ENCODE results near the gene HAL.
A peak's percentile ranks its signal among the peaks of the same experiment; 100 is the strongest.

Gene HAL, protein sequence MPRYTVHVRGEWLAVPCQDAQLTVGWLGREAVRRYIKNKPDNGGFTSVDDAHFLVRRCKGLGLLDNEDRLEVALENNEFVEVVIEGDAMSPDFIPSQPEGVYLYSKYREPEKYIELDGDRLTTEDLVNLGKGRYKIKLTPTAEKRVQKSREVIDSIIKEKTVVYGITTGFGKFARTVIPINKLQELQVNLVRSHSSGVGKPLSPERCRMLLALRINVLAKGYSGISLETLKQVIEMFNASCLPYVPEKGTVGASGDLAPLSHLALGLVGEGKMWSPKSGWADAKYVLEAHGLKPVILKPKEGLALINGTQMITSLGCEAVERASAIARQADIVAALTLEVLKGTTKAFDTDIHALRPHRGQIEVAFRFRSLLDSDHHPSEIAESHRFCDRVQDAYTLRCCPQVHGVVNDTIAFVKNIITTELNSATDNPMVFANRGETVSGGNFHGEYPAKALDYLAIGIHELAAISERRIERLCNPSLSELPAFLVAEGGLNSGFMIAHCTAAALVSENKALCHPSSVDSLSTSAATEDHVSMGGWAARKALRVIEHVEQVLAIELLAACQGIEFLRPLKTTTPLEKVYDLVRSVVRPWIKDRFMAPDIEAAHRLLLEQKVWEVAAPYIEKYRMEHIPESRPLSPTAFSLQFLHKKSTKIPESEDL

DNA sequence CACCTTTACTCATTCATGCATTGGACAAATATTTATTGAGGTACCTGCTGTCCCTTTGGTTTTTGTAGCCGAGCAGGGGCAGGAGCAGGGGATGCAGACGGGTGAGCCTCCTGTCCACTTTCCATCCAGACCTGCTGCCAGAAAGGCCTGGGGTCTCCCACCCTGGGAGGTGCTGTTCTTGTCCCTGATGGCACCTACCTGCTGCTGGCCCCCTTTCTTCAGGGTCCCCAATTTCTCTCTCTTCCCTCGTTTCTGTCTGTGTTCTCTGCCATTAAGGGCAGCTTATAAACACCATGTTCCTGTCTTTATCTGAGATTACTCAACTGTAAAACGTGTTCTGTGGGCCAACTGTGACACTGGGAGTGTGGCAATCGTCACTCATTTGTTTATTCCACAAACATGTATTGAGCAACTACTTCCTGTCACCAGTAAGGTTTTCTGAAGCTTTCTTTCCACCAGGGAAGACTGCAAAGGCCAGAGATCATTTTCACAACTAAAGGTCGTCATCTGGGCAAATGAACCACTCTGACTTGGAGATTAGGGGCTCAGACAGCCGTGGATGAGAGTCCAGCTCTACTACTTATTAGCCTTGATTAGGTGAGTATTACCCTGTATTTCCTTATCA lies at the start of gene HAL:
TSS of gene HAL (minus strand) at position 311 of the 625 bp plus-strand sequence. CDS start 434 bp downstream, outside the sequence.
- DNase-seq (ENCODE audit: low spot score), result no peak

DNA sequence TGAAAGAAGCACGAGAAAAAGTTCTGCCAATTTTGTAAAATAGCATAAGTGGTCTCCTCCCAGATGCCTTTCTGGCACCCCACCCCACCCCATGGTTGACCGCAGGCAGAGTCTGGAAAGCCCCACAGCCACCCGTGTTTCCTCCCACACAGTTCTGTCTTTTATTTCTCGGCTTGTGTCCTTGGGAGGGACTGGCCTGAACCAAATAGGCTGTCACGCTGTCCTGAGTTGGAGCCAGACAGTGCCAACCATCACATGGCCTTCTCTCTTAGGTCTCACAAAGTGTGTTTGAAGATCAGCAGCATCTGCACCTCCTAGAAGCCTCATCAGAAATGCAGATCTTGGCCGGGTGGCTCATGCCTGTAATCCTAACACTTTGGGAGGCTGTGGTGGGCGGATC lies 49.4 kb upstream of the HAL start:
- DNase-seq (ENCODE audit: low spot score), result no peak

DNA sequence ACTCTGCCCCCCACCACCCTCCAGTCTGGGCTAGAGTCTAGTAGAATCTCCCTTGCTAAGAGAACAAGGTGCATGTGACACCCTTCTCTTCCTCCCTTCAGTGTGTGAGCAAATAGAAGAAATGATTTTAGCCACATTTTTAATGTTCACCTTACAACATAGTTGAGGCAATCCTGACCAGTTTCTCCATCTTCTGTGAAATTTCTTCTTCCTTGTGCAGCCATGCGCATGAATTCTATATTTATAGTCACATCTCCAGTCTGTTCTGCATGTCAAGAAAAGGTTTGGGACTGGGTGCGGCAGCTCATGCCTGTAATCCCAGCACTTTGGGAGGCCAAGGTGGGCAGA lies 48.8 kb upstream of the HAL start:
- DNase-seq (ENCODE audit: low spot score), result no peak

DNA sequence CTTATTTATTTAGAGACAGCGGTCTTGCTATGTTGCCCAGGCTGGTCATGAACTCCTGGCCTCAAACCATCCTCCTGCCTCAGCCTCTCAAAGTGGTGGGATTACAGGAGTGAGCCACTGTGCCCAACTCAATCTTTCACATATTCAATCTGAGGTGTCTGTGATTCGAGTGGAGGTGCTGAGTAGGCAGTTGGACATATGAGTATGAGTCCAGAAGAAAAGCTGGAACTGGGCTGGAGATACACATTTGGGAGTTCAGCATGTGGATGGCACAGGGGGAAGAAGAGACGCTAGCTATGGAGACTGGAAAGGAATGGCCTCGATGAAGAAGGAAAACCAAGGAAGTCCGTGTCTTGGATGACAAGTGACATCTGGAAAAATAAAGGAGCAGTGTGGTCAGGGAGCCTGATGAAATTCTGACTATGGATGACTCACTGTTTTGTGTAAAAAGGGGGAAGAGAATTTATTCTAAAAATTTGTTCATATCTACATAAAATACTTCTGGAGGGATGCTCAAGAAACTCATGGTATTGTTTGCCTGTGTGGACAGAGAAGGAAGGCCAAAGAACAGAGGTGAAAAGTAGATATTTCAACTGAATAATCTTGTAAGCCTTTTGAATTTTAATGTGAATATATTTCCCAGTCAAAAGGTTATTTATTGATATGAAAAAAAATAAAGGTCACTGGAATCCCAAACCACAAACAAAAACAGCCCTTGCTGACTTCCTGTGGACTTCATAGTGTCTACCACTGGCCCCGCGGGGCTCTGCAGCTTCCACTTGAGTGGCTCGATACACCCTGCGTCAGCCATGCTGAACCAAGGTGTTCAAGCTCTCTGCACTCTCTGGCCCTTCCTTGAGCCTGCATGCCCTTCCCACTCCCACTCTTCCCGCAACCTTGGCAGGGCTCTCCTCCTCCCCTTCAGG lies 48.1 kb upstream of the HAL start:
- DNase-seq (ENCODE audit: low spot score), result peak; percentile 22

DNA sequence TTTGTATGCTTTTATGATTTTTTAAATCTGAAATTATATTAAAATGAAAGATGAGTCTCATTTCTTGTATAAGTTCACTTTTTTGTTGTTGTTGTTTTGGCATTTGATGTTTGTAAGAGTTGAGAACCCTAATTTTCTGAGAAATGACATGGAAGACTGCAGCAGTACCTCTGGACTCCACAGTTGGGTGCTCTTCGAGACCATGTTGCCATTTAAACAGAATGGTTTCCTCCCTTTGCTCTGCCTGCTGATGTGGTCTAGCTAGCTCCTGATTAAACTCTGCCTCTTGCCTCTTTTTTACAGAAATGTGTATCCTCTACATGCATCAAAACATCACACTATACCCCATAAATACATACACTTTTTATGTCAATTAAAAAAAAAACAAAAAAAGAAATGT lies 45.0 kb upstream of the HAL start:
- DNase-seq (ENCODE audit: low spot score), result no peak

DNA sequence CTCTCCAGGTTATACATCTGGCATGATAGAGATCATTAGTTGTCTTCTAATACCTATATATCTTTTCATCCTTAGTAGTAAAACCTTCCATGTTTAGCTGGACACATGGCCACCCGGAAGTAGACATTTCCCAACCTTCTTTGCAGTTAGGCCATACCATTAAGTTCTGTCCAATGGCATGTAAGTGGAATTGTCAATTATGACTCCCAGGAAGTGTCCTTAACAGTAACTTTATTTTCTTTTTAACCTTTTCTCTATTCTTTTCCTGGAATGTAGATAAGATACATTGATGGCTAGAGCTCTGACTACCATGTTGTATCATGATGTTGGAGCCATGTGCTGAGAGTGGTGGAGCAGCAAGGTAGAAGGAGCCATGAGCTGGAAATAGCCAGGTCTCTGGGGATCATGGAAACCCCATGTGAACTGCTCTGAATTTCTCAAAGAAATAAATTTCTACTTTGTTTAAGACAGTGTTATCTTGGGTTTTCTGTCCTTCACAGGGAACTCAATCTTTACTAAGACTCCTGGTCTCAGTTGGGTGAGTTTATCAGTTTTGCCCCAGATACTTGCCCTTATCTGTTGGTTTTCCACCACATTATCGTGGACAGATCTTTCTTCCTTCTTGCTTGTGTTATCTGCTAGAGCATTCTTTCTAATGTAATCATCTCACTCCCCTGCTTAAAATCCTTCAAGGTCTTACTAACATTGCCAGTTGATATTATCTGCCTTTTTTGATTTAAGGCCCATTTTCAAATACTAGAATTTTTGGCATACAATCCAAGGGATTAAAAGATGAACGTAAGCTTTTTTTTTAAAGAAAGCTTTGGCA lies 44.4 kb upstream of the HAL start:
- DNase-seq (ENCODE audit: low spot score), result no peak

DNA sequence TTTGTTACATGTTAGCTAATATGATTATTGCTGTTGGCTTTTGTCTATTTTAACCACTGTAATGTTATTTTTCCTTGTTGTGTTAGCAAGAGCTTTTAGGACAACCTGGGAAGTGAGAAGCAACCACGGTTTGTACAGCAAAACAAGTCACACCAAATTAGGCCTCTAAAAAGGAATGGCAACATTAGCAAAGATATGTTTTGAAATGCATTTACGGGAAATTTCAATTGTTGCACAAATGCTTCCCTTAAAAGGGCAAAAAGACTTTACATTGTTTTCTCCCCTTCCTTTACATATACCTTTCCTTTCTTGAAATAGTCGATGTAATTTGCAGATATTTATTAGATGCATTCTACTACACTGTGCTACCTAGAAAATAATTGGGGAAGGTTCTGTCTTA lies 43.4 kb upstream of the HAL start:
- DNase-seq (ENCODE audit: low spot score), result no peak

DNA sequence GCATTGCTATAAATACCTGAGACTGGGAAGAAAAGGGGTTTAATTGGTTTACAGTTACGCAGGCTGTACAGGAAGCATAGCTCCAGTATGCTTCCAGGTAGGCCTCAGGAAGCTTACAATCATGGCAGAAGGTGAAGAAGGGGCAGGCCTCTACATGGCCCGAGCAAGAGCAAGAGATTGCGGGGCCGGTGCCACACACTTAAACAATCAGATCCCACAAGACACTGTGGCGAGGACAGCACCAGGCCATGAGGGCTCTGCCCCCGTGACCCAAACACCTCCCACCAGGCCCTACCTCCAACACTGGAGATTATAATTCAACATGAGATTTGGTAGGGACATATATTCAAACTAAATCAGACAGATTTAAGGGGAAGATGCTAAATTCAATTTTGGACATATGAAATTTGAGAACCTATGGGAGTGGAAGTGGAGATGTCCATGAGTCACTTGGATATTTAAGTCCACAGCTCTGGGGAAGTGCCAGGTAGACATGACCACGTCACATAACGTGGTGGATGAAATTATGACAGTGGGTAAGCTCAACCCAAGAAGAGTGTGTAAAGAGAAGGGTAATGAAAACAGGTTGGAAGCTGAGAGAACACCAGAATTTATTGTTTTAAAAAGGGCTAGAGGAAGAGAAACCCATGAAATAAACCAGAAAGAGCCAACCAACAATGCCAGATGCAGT lies 40.8 kb upstream of the HAL start:
- DNase-seq (ENCODE audit: low spot score), result no peak

DNA sequence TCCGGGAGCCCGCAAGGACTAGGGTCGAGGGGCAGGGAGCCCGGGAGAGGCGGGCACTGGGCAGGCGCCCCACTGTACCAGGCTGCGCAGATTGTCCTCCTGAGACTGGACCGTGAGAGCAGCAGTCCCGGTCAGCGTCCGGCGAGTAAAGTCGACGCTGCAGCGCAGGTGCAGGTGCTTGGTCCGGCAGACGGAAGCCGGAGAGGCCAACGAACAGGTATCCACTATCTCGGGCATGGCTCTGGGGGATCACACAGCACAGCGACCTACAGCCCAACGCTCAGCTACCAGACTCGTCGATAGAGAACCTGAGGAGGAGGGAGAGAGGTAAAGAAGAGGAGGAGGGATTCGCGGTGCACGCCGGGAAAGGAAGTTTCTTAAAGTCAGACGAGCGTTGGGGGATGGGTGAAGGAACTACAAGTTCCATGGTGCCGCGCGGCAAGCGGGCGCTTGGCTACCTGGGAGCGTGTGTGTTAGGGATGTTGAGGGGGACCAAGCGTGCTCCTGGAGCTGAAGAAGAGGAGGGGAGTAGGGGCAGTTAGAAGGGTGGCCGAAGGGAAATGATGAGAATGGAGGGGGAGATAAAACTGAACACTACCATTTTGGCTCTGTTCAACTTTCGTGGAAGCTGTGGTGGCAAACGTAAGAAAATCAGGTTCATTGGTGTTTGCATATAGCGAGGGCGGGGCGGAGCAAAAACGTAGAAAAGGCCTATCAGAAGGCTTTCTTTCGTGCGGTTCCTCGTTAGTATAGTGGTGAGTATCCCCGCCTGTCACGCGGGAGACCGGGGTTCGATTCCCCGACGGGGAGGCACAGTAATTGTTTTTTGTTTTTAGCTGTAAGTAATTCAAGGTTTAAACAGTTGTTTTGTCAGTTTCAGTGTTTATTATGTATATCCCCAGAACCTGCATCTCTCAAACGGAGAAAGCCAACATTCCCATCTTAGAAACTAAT lies 39.4 kb upstream of the HAL start, which contains the start of gene LTA4H:
TSS of gene LTA4H (minus strand) at position 305 of the 954 bp plus-strand sequence. CDS start at position 237, 68 bp downstream.
- DNase-seq (ENCODE audit: low spot score), result peak; percentile 99

DNA sequence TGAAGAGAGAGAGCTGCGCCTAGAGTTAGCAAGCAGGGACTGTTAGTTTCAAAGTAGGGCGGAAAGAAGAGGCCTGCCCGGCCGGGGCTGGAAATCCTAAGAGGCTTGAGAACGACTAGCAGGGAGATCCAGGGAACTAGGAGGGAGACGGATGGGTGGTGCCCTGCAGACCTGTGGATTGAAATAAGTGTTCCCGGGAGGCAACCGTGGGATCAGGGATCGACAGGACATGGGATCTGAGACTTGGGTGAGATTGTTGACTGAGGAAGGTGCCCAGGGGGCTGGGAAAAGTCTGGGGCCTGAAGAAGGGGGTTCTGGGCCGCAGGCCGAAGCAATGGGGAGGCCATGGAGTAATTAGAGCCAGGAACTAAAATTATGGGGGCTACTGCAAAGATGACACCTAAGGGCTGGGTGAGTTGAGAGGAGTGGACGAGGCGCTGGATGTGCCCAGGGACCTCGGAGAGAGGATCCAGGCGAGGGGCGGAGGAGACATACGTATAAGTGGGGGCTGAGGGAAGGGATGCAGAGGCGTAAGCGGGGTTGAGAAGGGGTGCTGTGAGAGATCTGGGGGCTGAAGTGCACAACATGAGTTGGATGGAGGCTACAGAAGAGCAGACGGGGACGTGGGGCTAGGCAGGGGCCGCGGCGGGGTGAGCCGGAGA lies 38.6 kb upstream of the HAL start:
- no peak for DNase-seq (ENCODE audit: low spot score)

DNA sequence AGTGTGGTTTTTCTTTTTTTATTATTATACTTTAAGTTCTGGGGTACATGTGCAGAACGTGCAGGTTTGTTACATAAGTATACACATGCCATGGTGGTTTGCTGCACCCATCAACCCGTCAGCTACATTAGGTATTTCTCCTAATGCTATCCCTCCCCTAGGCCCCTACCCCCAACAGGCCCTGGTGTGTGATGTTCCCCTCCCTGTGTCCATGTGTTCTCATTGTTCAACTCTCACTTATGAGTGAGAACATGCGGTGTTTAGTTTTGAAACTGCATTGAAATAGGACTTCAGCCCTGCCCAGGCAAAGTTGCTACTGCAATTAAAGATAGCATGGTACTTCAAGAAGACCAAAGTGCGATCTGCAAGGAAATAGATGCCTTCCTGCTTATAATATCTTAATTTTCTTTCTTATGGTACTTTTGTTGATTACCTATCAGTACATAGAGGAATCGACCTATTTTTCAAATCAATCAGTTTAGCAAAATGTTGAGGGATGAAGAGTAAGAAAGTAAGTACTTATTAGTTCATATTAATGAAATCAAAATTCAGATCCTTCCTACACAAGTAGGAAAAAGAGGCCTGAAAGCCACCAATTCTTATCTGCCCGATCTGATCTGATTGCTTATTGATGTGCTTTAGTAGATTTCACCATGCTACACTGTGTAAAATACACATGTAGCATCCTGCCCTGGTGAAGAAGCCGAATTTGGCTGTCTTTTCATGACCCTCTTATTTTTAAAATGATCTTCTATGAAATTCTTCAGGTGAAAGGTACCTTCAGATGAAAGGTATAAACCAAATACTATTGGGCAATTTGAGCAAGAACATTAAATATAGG lies 37.6 kb upstream of the HAL start:
- DNase-seq (ENCODE audit: low spot score), result no peak

DNA sequence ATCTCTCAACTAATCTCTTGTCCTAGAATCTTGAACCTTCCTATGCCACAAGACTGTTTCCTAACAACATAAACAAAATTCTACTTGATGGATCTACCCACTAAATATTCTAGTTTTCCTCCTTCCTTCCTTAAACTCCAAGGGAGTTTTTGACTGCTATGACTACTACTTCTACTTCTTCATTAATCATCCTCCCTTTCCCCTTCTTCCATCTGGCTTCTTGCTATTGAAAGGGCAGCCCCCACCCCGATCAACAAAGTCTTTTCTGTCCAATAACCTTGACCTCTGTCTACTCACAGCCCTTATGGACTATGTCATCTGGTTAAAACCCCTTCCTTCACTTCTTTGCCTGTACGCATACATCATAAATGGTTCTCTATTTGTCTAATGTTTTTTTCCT lies 33.7 kb upstream of the HAL start:
- no peak for DNase-seq (ENCODE audit: low spot score)

DNA sequence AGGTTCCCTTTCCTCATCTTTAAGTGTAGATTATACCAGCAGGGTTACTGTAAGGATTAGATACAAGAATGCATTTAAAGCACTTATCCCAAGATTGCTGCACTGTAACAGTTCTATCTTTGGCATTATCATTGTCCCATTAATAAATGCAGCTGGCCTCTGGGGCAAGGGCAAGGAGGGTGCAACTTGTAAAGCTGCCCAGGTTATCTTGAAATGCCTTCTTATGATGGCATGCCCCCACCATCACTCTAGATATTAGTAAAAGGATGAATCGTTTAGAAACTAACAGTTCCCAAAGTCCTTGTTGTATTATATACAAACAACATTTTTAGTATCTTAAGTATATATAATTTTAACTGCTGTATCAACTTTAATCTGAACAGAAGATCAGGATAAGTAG lies 32.4 kb upstream of the HAL start:
- DNase-seq (ENCODE audit: low spot score), result no peak

DNA sequence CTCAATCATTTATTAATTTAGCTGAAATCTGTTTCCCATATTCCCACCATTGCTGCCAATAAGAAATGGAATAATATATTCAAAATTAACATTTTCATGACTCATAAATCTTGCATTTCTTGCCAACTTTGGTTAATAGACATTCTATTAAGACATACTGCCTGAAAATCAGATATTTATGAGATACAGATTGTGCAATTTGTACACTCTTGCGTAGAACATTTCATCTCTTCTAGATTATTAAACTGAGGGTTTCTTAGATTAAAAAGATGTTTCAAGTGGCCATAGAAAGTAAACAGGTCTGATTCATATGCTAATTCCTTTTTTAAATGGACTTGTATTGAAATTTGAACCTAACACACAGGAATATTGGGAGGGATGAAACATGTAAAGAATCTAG lies 30.2 kb upstream of the HAL start:
- DNase-seq (ENCODE audit: low spot score), result no peak

DNA sequence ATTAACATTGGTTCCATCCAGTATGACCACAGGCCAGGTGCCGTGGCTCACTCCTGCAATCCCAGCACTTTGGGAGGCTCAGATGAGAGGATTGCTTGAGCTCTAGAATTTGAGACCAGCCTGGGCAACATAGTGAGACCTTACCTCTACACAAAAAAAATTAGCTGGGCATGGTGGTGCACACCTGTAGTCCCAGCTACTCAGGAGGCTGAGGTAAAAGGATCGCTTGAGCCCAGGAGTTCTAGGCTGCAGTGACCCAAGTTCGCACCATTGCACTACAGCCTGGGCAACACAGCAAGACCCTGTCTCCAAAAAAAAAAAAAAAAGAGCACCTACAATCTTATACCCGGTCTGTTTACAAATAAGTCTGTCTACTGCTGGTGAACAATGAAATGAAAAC lies 29.4 kb upstream of the HAL start:
- DNase-seq (ENCODE audit: low spot score), result no peak

DNA sequence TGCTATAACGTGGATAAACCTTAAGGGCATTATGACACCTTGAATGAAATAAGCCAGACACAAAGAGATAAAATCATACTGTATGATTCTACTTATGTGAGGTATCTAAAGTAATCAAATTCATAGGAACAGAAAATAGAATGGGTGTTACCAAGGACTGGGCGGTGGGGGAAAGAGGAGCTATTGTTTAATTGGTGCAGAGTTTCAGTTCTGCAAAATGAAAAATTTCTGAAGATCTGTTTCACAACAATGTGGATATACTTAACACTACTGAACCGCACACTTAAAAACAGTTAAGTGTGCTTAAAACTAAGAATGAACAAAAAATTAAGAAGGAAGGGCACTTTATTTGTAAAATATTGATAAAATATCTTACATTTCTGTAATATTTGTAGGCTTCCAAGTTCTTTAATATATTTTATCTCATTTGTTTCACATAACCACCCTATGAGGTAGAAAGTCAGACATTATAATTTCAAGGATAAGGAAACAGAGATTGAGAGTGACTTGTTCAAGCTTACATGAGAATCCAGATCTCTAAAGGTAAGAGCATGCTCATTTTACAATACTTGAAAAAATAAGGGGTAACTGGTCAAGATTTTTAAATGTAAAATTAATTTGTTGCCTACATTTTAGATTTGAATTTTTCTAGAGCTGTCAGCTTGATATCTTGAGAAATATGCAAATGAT lies 24.3 kb upstream of the HAL start:
- peak; percentile 52 for DNase-seq (ENCODE audit: low spot score)

DNA sequence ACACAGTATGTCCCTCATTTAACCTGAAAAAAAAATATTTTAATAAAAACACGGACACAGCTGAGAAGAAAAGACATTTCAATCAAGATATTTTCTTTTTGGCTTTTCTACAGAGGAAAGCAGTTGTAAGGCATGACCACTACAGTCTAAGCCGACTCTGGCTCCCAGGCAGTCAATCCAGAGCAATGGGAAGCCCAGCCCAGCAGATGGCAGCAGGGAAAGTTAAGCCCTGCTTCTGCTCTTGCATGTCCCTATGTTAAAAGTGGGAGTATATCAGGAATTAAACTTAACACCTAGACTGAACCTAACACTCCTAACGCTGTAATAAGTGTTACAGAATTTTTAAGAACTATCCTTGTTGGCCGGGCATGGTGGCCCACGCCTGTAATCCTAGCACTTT lies 19.5 kb upstream of the HAL start:
- no peak for DNase-seq (ENCODE audit: low spot score)

Data from NAMALWA (cell line).